ENCODE results near the gene MARS1.

- TF ChIP-seq EZH2 (IDR thresholded peaks at IDR 0.05; ENCODE audit: low read length, unreplicated experiment) = no peak
- TF ChIP-seq CTCF (conservative IDR thresholded peaks at IDR 0.05; ENCODE audit: low read depth, low read length) = no peak
- TF ChIP-seq EZH2phosphoT487 (IDR thresholded peaks at IDR 0.05; ENCODE audit: borderline replicate concordance, low read length) = no peak
Observed at GRCh38 chr12:57534250-57534649, 46.4 kb downstream of the MARS1 start.
